ENCODE measurements around the gene CERS6.

The CERS6 gene

GRCh38 chr2:168441214-168441872 is 14.7 kb upstream of the CERS6 start:
- Histone ChIP-seq H3K9me3 (ENCODE audit: control extremely low read depth in 1 of 5, control insufficient read depth in 4 of 5, insufficient read depth in 2 of 5, low read depth in 1 of 5, low read length in 4 of 5) (peaks cover 0 to 10% (median 0%) of the 10 kb centered on the region in 5 experiments), H3K36me3 (ENCODE audit: control insufficient read depth in 4 of 4, insufficient read depth in 4 of 4, low read length in 3 of 4) (no peaks in the 10 kb centered on the region), H3K27ac (ENCODE audit: insufficient read depth in 1 of 2, low read depth in 1 of 2, low read length in 2 of 2, poor library complexity in 1 of 2, severe bottlenecking in 2 of 2) (no peak overlapping the region), H3K4me1 (ENCODE audit: control extremely low read depth in 1 of 4, control insufficient read depth in 4 of 4, insufficient read depth in 4 of 4, low read length in 3 of 4) (peaks cover 0 to 9% (median 6%) of the 10 kb centered on the region in 4 experiments), H3K4me3 (ENCODE audit: control insufficient read depth in 1 of 7, extremely low read depth in 1 of 7, insufficient read depth in 4 of 7, low read depth in 2 of 7, low read length in 6 of 7) (no peak overlapping the region), H3K27me3 (replicated peaks in 2 of 5; ENCODE audit: control insufficient read depth in 4 of 5, insufficient read depth in 5 of 5, low read length in 4 of 5) (no peaks in the 10 kb centered on the region)
- DNase-seq = no peak
- WGBS (ENCODE audit: insufficient coverage) = 98% methylated on average over 5 of the region's 6 CpGs
- ChIA-PET CTCF (no interaction called here), POLR2A (no interaction called here)

GRCh38 chr2:168443818-168444217 is 12.3 kb upstream of the CERS6 start:
- Histone ChIP-seq H3K27ac (ENCODE audit: insufficient read depth in 1 of 2, low read depth in 1 of 2, low read length in 2 of 2, poor library complexity in 1 of 2, severe bottlenecking in 2 of 2) (no peak overlapping the region), H3K36me3 (ENCODE audit: control insufficient read depth in 4 of 4, insufficient read depth in 4 of 4, low read length in 3 of 4) (no peaks in the 10 kb centered on the region), H3K4me3 (ENCODE audit: control insufficient read depth in 1 of 7, extremely low read depth in 1 of 7, insufficient read depth in 4 of 7, low read depth in 2 of 7, low read length in 6 of 7) (no peak overlapping the region), H3K27me3 (replicated peaks in 2 of 5; ENCODE audit: control insufficient read depth in 4 of 5, insufficient read depth in 5 of 5, low read length in 4 of 5) (no peaks in the 10 kb centered on the region), H3K9me3 (ENCODE audit: control extremely low read depth in 1 of 5, control insufficient read depth in 4 of 5, insufficient read depth in 2 of 5, low read depth in 1 of 5, low read length in 4 of 5) (peaks cover 0 to 10% (median 0%) of the 10 kb centered on the region in 5 experiments), H3K4me1 (ENCODE audit: control extremely low read depth in 1 of 4, control insufficient read depth in 4 of 4, insufficient read depth in 4 of 4, low read length in 3 of 4) (peaks cover 0 to 9% (median 6%) of the 10 kb centered on the region in 4 experiments)
- DNase-seq = no peak
- CTCF ChIA-PET = interaction anchor here (0.8 to 1.4 kb wide), 3 partner anchors 17 to 243 kb away, joined by 3 to 4 read pairs (median 4); no protein-coding TSS in a partner anchor
- POLR2A ChIA-PET = no interaction called here

GRCh38 chr2:168445960-168446359 is 10.1 kb upstream of the CERS6 start:
- ChIA-PET CTCF (interaction anchor here (0.6 to 0.8 kb wide), 2 partner anchors 225 to 242 kb away, joined by 3 read pairs; no protein-coding TSS in a partner anchor), POLR2A (no interaction called here)
- DNase-seq = no peak
- 100% methylated on average over 2 of the region's 2 CpGs for WGBS (ENCODE audit: insufficient coverage)
- Histone ChIP-seq H3K27me3 (replicated peaks in 2 of 5; ENCODE audit: control insufficient read depth in 4 of 5, insufficient read depth in 5 of 5, low read length in 4 of 5) (no peaks in the 10 kb centered on the region), H3K4me3 (ENCODE audit: control insufficient read depth in 1 of 7, extremely low read depth in 1 of 7, insufficient read depth in 4 of 7, low read depth in 2 of 7, low read length in 6 of 7) (no peak overlapping the region), H3K27ac (ENCODE audit: insufficient read depth in 1 of 2, low read depth in 1 of 2, low read length in 2 of 2, poor library complexity in 1 of 2, severe bottlenecking in 2 of 2) (no peak overlapping the region), H3K4me1 (ENCODE audit: control extremely low read depth in 1 of 4, control insufficient read depth in 4 of 4, insufficient read depth in 4 of 4, low read length in 3 of 4) (no peaks in the 10 kb centered on the region), H3K36me3 (ENCODE audit: control insufficient read depth in 4 of 4, insufficient read depth in 4 of 4, low read length in 3 of 4) (no peaks in the 10 kb centered on the region), H3K9me3 (ENCODE audit: control extremely low read depth in 1 of 5, control insufficient read depth in 4 of 5, insufficient read depth in 2 of 5, low read depth in 1 of 5, low read length in 4 of 5) (peaks cover 0 to 10% (median 0%) of the 10 kb centered on the region in 5 experiments)

- no peak overlapping the region for H3K4me3 ChIP-seq (ENCODE audit: control insufficient read depth in 1 of 7, extremely low read depth in 1 of 7, insufficient read depth in 4 of 7, low read depth in 2 of 7, low read length in 6 of 7)
- H3K9me3 ChIP-seq (ENCODE audit: control extremely low read depth in 1 of 5, control insufficient read depth in 4 of 5, insufficient read depth in 2 of 5, low read depth in 1 of 5, low read length in 4 of 5) = peaks cover 0 to 10% (median 0%) of the 10 kb centered on the region in 5 experiments
- no peaks in the 10 kb centered on the region for H3K27me3 ChIP-seq (replicated peaks in 2 of 5; ENCODE audit: control insufficient read depth in 4 of 5, insufficient read depth in 5 of 5, low read length in 4 of 5)
- no peaks in the 10 kb centered on the region for H3K4me1 ChIP-seq (ENCODE audit: control extremely low read depth in 1 of 4, control insufficient read depth in 4 of 4, insufficient read depth in 4 of 4, low read length in 3 of 4)
- ChIA-PET POLR2A (no interaction called here), CTCF (no interaction called here)
- DNase-seq = no peak
- no peak overlapping the region for H3K27ac ChIP-seq (ENCODE audit: insufficient read depth in 1 of 2, low read depth in 1 of 2, low read length in 2 of 2, poor library complexity in 1 of 2, severe bottlenecking in 2 of 2)
- no peaks in the 10 kb centered on the region for H3K36me3 ChIP-seq (ENCODE audit: control insufficient read depth in 4 of 4, insufficient read depth in 4 of 4, low read length in 3 of 4)
Observed at GRCh38 chr2:168448980-168449379, 7.1 kb upstream of the CERS6 start.

GRCh38 chr2:168449419-168449818 is 6.7 kb upstream of the CERS6 start:
- Histone ChIP-seq H3K36me3 (ENCODE audit: control insufficient read depth in 4 of 4, insufficient read depth in 4 of 4, low read length in 3 of 4) (no peaks in the 10 kb centered on the region), H3K4me3 (ENCODE audit: control insufficient read depth in 1 of 7, extremely low read depth in 1 of 7, insufficient read depth in 4 of 7, low read depth in 2 of 7, low read length in 6 of 7) (no peak overlapping the region), H3K27me3 (replicated peaks in 2 of 5; ENCODE audit: control insufficient read depth in 4 of 5, insufficient read depth in 5 of 5, low read length in 4 of 5) (no peaks in the 10 kb centered on the region), H3K4me1 (ENCODE audit: control extremely low read depth in 1 of 4, control insufficient read depth in 4 of 4, insufficient read depth in 4 of 4, low read length in 3 of 4) (no peaks in the 10 kb centered on the region), H3K9me3 (ENCODE audit: control extremely low read depth in 1 of 5, control insufficient read depth in 4 of 5, insufficient read depth in 2 of 5, low read depth in 1 of 5, low read length in 4 of 5) (peaks cover 0 to 11% (median 0%) of the 10 kb centered on the region in 5 experiments), H3K27ac (ENCODE audit: insufficient read depth in 1 of 2, low read depth in 1 of 2, low read length in 2 of 2, poor library complexity in 1 of 2, severe bottlenecking in 2 of 2) (no peak overlapping the region)
- no peak for DNase-seq
- ChIA-PET POLR2A (no interaction called here), CTCF (no interaction called here)
- 94% methylated on average over 2 of the region's 3 CpGs for WGBS (ENCODE audit: insufficient coverage)

- peaks cover 0 to 9% (median 0%) of the 10 kb centered on the region in 5 experiments for H3K9me3 ChIP-seq (ENCODE audit: control extremely low read depth in 1 of 5, control insufficient read depth in 4 of 5, insufficient read depth in 2 of 5, low read depth in 1 of 5, low read length in 4 of 5)
- POLR2A ChIA-PET = no interaction called here
- no peaks in the 10 kb centered on the region for H3K36me3 ChIP-seq (ENCODE audit: control insufficient read depth in 4 of 4, insufficient read depth in 4 of 4, low read length in 3 of 4)
- no CpG with 5 or more reads among the region's 1 CpG for WGBS (ENCODE audit: insufficient coverage)
- H3K27ac ChIP-seq (ENCODE audit: insufficient read depth in 1 of 2, low read depth in 1 of 2, low read length in 2 of 2, poor library complexity in 1 of 2, severe bottlenecking in 2 of 2) = no peak overlapping the region
- CTCF ChIA-PET = no interaction called here
- H3K4me1 ChIP-seq (ENCODE audit: control extremely low read depth in 1 of 4, control insufficient read depth in 4 of 4, insufficient read depth in 4 of 4, low read length in 3 of 4) = peaks cover 0 to 3% (median 1%) of the 10 kb centered on the region in 4 experiments
- H3K27me3 ChIP-seq (replicated peaks in 2 of 5; ENCODE audit: control insufficient read depth in 4 of 5, insufficient read depth in 5 of 5, low read length in 4 of 5) = no peaks in the 10 kb centered on the region
- DNase-seq = no peak
- no peak overlapping the region for H3K4me3 ChIP-seq (ENCODE audit: control insufficient read depth in 1 of 7, extremely low read depth in 1 of 7, insufficient read depth in 4 of 7, low read depth in 2 of 7, low read length in 6 of 7)
Observed at GRCh38 chr2:168450171-168450570, 5.9 kb upstream of the CERS6 start.

GRCh38 chr2:168450732-168451131 is 5.3 kb upstream of the CERS6 start:
- CTCF ChIA-PET = no interaction called here
- peaks cover 0 to 6% (median 0%) of the 10 kb centered on the region in 5 experiments for H3K9me3 ChIP-seq (ENCODE audit: control extremely low read depth in 1 of 5, control insufficient read depth in 4 of 5, insufficient read depth in 2 of 5, low read depth in 1 of 5, low read length in 4 of 5)
- H3K4me1 ChIP-seq (ENCODE audit: control extremely low read depth in 1 of 4, control insufficient read depth in 4 of 4, insufficient read depth in 4 of 4, low read length in 3 of 4) = peaks cover 0 to 9% (median 4%) of the 10 kb centered on the region in 4 experiments
- no peak for DNase-seq
- no peaks in the 10 kb centered on the region for H3K36me3 ChIP-seq (ENCODE audit: control insufficient read depth in 4 of 4, insufficient read depth in 4 of 4, low read length in 3 of 4)
- H3K27ac ChIP-seq (ENCODE audit: insufficient read depth in 1 of 2, low read depth in 1 of 2, low read length in 2 of 2, poor library complexity in 1 of 2, severe bottlenecking in 2 of 2) = no peak overlapping the region
- 62% methylated on average over 2 of the region's 5 CpGs for WGBS (ENCODE audit: insufficient coverage)
- H3K27me3 ChIP-seq (replicated peaks in 2 of 5; ENCODE audit: control insufficient read depth in 4 of 5, insufficient read depth in 5 of 5, low read length in 4 of 5) = no peaks in the 10 kb centered on the region
- H3K4me3 ChIP-seq (ENCODE audit: control insufficient read depth in 1 of 7, extremely low read depth in 1 of 7, insufficient read depth in 4 of 7, low read depth in 2 of 7, low read length in 6 of 7) = no peak overlapping the region
- POLR2A ChIA-PET = no interaction called here

Measured in common myeloid progenitor, CD34-positive (primary cell).